Type B pancreatic cell (in vitro differentiated cells): Measurements from ENCODE around the gene IPO13. TPM values are rescaled to one million over a fixed set of nuclear protein-coding genes. Genes with fewer than 3 reads are reported as not detected.

Experiments used
- DNase-seq: peaks from one replicate; pipeline ENCODE4 v3.0.0; 2021; ENCODE audit warnings: mixed read lengths; ENCODE audit not compliant: unreplicated experiment; ENCODE audit errors: extremely low spot score
- H3K27ac Mint-ChIP-seq: 2 replicates; pipeline ENCODE4 v1.8.0; 2021; ENCODE audit warnings: mild to moderate bottlenecking, mixed read lengths
- H3K27me3 Mint-ChIP-seq: 2 replicates; pipeline ENCODE4 v1.8.0; 2021; ENCODE audit warnings: mixed read lengths
- H3K36me3 Mint-ChIP-seq: 2 replicates; pipeline ENCODE4 v1.8.0; 2021; ENCODE audit warnings: mixed read lengths
- H3K4me1 Mint-ChIP-seq: one replicate; pipeline ENCODE4 v1.8.0; 2021; ENCODE audit warnings: mixed read lengths; ENCODE audit not compliant: unreplicated experiment
- H3K4me3 Mint-ChIP-seq: 2 replicates; pipeline ENCODE4 v1.8.0; 2021; ENCODE audit warnings: mild to moderate bottlenecking, mixed read lengths
- H3K9me3 Mint-ChIP-seq: 2 replicates; pipeline ENCODE4 v1.8.0; 2021; ENCODE audit warnings: mixed read lengths
- total RNA-seq: library from RNA; stranded (reverse); gene quantifications from 2 replicates; pipeline ENCODE4 v1.2.1, GENCODE V29; 2021; ENCODE audit warnings: low replicate concordance
- TF ChIP-seq, protein P1 (sequence below): fragments of 200-600 bp; sonication (generic); conservative IDR thresholded peaks from 2 replicates; pipeline ENCODE4 v1.5.0; 2021; ENCODE audit warnings: antibody characterized with exemption, mild to moderate bottlenecking

IPO13 gene
- total RNA-seq, 1 donor from 2014 or later: 39.4 TPM

DNA sequence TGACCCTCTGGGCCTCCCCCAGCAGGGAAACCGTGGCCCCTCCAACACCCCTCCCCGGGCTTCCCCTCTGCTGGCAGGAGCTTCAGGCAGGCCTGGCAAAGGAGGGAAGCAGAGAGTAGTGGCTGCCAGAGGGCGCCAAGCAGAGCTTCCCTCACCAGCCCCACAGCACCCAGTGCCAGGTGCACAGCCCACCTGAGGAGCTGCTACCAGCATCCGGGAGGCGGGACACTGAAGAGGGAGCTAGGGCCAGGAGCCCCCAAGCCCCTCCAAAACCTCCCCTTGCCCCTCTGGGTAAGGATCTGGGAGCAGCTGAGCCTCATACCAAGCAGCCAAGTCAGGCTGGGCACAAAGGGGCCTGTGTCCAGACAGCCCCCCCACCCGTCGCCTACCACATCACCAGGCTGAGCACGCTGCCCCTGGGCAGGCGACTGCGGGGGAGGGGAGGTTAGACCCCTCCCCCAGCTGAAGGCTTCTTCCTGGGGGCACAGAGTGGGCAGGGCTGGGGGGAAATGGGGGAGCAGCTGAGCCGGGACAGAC lies 64.3 kb downstream of the IPO13 start:
- Mint-ChIP-seq H3K27me3 (no peaks in the 10 kb centered on the region), H3K4me3 (no peak overlapping the region), H3K9me3 (no peaks in the 10 kb centered on the region), H3K36me3 (peaks cover 6% of the 10 kb centered on the region), H3K27ac (no peak overlapping the region), H3K4me1 (peaks cover 8% of the 10 kb centered on the region)
- DNase-seq: no peak
- TF ChIP-seq, protein P1, sequence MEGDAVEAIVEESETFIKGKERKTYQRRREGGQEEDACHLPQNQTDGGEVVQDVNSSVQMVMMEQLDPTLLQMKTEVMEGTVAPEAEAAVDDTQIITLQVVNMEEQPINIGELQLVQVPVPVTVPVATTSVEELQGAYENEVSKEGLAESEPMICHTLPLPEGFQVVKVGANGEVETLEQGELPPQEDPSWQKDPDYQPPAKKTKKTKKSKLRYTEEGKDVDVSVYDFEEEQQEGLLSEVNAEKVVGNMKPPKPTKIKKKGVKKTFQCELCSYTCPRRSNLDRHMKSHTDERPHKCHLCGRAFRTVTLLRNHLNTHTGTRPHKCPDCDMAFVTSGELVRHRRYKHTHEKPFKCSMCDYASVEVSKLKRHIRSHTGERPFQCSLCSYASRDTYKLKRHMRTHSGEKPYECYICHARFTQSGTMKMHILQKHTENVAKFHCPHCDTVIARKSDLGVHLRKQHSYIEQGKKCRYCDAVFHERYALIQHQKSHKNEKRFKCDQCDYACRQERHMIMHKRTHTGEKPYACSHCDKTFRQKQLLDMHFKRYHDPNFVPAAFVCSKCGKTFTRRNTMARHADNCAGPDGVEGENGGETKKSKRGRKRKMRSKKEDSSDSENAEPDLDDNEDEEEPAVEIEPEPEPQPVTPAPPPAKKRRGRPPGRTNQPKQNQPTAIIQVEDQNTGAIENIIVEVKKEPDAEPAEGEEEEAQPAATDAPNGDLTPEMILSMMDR: no peak

DNA sequence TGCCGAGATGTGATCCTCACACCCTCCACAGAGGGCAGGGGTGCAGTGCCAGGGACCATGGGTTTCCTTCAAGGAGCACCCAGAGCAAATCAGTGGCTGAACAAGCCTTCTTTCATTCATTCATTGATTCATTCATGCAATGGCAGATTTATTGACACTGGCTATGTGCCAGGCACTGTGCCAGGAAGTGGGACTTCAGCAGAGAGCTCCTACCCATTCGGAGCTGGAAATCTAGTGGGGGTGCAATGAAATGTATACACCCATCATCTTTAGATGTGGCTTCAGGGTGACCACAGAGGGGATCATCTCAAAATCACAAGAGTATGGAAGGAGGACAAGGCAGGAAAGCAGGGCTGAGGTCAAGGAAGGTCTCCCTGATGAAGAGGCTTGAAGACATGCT lies 65.7 kb downstream of the IPO13 start:
- Mint-ChIP-seq H3K4me3 (no peak overlapping the region), H3K4me1 (peaks cover 8% of the 10 kb centered on the region), H3K27me3 (no peaks in the 10 kb centered on the region), H3K9me3 (no peaks in the 10 kb centered on the region), H3K27ac (no peak overlapping the region), H3K36me3 (no peaks in the 10 kb centered on the region)
- TF ChIP-seq, protein P1: no peak
- no peak for DNase-seq

DNA sequence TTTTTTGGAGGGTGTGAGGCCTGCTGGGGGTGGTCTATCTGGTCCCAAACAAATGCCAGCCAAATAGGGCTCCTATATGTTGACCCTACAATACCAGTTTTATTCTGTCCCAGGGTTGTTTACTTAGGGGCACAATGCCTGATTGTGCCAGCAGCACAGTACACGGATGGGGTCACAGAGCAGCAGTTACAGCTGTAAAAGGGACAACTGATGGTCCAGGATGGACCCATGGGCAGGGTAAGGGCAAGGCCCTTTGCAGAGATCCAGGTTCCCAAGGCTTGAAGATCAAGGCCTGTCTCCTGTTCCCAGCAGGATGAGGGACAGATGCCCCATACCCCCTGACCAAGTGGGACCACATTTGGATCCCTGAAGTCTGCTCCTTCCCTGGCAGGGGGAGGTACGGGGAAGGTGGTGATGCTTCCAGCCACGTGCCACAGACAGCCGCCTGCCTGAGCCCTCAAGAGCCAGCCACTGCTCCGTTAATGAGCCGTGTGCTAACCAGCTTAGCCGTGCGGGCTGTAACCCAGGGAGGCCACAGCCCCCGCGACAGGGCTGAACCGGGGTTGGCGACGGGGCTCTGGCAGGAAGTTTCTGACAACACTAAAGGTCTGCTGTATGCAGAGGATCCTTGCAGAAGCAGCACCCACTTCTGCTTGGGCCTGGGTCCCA lies 66.3 kb downstream of the IPO13 start:
- no peak for DNase-seq
- Mint-ChIP-seq H3K9me3 (no peaks in the 10 kb centered on the region), H3K36me3 (no peaks in the 10 kb centered on the region), H3K27me3 (no peaks in the 10 kb centered on the region), H3K4me1 (peaks cover 8% of the 10 kb centered on the region), H3K27ac (no peak overlapping the region), H3K4me3 (no peak overlapping the region)
- TF ChIP-seq, protein P1: no peak

DNA sequence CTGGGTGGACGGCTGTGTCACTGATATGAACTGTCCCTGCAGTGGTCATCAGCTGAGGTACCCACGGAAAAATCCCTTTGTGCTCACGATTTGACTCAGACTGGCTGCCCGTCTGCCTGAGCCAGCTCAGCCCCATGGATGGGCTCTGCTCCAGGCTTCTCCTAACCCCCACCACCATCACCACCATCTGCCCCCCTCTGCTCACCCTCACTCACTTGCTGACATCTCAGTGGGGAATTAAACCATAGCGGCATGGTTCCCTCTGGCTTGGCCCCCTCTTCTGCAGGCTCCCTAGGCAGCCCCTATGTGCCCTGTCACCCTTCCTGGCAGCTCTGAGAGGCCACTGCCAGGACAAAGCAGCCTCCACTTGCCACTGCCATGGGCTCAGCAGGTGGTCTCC lies 67.2 kb downstream of the IPO13 start:
- H3K9me3 Mint-ChIP-seq: no peaks in the 10 kb centered on the region
- H3K36me3 Mint-ChIP-seq: no peaks in the 10 kb centered on the region
- peaks cover 8% of the 10 kb centered on the region for H3K4me1 Mint-ChIP-seq
- TF ChIP-seq, protein P1: no peak
- no peaks in the 10 kb centered on the region for H3K27me3 Mint-ChIP-seq
- H3K27ac Mint-ChIP-seq: no peak overlapping the region
- no peak overlapping the region for H3K4me3 Mint-ChIP-seq
- DNase-seq: no peak

DNA sequence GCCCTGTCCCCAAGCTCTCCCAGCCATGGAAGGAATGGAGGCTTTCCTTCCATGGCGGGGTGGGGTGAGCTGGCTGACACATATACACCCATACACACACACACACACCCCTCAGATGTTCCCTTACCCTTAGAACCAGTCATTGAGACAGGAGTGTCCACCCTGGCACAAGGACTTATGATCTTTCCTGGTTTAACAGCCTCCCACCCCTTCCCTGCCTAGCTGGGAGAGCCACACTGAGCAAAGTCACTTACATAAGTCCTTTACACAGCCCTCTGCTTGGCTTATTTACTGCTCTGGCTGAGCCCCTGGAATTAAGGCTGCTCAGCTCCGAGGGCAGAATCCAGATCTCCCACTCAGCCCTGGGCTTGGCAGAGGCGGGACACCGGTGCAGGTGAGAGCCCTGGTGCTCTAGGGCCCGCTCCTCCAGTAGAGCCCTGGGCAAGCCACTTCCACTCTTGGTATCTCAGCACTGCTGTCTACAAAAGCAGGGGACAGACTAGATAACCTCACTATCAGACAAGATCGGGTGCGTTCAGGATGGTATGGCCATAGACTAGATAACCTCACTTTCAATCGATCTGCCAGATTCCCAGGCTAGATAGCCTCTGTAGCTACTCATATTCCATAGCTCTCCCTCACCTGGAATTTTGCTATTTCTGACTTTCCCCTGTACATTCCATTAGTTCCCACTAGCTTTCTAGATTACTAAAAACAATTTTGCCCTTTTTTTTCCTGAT lies 67.8 kb downstream of the IPO13 start:
- Mint-ChIP-seq H3K27ac (no peak overlapping the region), H3K4me1 (peaks cover 8% of the 10 kb centered on the region), H3K36me3 (no peaks in the 10 kb centered on the region), H3K4me3 (no peak overlapping the region), H3K9me3 (no peaks in the 10 kb centered on the region), H3K27me3 (no peaks in the 10 kb centered on the region)
- DNase-seq: no peak
- TF ChIP-seq, protein P1: no peak
